ENCODE data around the gene TMEM119.
"Not testable (repeated sequence)": the region's sequence is repeated elsewhere in the genome, so short reads cannot be mapped to it uniquely, and the experiment has no call there.

The TMEM119 gene

DNA sequence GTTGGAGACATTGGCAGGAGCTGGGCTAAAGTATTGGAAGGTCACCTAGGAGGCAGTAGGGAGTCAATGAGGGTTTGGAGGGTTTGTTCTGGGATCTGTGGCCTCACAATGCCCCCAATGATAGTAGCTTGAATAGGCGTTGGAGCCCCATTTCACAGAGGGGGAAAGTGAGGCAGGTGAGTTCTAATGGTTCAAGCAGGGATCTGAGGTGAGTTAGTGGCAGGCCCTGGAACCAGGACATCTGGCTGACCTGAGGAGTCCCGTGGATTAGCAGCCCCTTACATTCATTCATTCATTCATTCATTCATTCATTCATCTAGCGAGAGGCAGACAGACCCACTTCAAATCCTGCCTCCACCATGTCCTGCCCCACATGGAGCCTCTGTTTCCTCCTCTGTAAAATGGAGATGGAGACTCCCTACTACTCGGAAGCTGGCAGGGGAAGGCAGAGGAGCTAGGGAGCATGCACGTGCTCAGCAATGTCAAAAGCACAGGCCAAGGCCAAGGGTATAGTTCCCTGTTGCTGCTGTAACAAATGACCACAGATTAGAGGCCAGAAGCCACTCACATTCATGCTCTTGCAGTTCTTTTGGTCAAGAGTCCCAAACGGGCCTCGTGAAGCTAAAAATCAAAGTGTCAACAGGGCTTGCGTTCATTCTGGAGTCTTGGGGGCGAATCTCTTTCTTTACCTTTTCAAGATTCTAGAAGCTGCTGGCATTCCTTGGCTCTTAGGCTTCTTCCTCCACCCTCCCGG, 2.2 kb upstream of the TMEM119 start:
- no peak for DNase-seq (ENCODE audit: low read depth)

DNA sequence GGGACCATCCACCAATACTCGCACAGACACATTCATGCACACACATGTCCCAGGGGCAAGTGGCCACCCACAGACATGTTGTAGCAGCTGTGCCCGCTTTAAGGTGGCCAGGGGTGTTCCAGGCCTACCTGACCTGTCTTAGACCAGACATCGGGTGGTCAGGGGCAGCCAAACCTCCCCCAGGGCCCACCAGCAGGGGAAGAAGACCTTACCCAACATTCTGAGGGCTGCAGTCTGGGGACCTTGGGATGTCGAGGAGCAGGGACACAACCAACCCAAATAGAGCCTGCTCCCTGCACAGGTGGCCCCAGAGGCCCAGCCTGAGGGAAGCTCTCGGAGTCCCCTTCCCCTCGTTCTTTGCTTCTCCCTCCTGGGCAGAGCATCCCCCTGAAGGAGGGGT, 1.7 kb upstream of the TMEM119 start:
- DNase-seq (ENCODE audit: low read depth): no peak

DNA sequence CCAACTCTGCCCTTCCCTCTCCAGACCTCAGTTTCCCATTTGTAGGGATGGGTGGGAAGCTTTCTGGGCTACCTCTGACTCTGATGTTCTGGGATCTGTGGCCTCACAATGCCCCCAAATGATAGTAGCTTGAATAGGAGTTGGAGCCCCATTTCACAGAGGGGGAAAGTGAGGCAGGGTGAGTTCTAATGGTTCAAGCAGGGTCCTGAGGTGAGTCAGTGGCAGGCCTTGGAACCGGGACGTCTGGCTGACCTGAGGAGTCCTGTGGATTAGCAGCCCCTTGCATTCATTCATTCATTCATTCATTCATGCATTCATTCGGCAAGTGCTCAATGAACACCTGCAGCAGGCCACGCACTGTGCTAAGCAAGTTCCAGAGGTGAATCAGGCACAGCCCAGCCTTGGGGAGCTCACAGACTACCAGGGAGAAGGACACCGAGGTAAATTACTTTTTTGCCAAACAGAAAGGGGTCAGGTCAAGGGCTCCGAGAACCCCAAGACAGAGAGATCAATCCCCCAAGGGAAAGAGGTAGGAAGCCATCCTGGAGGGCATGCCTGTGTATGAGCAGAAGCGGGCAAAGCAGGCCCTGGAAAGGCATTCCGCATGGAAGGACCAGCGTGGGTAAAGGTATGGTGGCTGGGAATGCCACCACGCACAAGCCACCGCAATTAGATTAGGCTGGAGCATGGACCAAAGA, 818 bp upstream of the TMEM119 start:
- no peak for DNase-seq (ENCODE audit: low read depth)

DNA sequence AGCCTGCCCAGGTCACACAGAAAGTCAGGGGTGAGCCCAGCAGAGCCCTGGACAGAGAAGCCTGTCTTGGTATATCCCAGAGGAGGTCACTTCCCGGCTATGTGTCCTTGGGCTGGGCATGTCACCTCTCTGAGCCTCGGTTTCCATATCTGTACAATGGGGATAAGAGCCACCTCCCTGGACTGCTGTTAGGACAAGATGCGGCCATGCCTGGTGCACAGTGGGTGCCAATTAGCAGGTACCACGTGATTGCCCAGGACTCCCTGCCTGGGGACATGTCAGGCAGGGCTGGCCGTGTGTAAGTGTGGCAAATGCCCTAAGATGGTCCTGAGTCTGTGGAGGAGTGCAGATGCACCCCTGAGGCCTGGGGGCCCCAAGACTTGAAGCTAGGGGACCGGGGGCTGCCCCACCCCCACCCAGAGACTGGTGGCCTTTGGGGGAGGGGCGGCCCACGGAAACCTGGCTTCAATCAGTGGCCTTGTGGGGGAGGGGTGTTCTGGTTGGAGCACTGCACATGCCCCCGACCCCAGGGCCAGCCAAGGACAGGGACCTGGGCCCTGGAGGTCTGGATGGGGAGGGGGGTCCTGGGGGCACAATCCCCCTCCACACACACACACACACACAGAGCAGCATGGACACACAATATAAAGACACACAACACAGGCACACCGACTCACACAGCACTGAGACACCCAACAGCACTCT, 878 bp downstream of the TMEM119 start:
- no peak for DNase-seq (ENCODE audit: low read depth)

- DNase-seq (ENCODE audit: low read depth): no peak
These were observed 1.9 kb downstream of the TMEM119 start for GRCh38 chr12:108595711-108596647.

- DNase-seq (ENCODE audit: low read depth): no peak
These were observed 2.7 kb downstream of the TMEM119 start for GRCh38 chr12:108594960-108595710.

DNA sequence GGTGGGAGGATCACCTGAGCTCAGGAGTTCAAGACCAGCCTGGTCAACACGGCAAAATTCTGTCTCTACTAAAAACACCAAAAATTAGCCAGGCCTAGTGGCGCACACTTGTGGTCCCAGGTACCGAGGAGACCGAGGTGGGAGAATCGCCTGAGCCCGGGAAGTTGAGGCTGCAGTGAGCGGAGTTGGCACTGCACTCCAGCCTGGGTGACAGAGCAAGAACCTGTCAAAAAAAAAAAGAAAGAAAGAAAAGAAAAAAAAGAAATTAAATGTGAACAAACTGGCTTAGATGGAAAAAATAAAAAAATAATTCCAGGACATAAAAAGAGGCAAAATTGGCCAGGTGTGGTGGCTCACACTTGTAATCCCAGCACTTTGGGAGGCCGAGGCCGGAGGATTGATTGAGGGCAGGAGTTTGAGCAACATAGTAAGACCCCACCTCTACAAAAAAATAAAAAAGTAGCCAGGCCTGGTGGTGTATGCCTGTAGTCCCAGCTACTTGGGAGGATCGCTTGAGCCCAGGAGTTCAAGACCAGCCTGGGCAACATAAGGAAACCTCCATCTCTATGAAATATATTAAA, 3.5 kb downstream of the TMEM119 start:
- DNase-seq (ENCODE audit: low read depth): no peak

- DNase-seq (ENCODE audit: low read depth): no peak
These were observed 5.6 kb downstream of the TMEM119 start for GRCh38 chr12:108592033-108592909.

DNA sequence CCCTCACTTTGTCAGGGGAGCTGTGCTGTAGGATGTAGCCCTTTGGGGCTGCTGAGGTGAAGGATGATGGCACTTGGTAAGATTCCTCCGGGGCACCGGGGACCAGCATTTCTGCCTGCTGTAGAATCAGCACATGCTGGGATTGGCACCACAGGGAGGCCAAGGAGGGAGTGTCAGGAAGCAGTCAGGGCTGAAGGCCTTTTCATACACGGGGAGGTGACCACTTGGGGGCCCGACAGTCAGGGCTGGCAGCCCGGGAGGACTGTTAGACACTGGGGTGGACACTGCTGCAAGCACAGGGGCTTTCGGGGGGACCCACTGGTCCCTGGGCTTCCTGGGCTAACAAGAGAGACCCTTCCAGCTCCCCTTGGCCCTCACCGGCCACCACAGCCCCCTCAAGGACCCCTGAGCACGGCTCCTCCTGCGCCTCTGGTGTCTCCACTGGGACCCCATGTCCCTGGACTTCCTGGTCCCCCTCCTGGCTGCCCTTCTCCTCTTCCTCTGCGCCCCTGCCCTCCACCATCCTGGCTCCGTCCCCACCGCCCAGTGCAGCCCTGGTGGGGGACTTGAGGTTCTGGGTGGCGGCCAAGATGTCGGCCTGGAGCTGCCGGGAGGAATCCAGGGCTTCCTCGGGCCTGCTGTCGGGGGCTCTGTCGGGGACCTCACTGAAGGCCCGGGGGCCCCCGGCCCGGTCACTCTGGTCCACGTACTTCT, 6.5 kb downstream of the TMEM119 start:
- no peak for DNase-seq (ENCODE audit: low read depth)

DNA sequence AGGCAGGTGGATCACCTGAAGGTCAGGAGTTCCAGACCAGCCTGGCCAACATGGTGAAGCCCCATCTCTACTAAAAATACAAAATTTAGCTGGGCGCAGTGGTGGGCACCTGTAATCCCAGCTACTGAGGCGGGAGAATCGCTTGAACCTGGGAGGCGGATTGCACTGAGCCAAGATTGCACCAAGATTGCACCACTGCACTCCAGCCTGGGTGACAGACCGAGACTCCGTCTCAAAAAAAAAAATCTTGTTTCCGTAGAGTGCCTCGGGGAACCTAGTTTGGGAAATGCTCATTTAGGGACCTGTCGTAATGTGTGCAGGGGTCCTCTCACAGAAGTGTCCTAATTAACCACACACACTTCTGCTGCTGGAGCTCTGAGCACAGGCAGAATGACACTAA, 7.4 kb downstream of the TMEM119 start:
- not testable (repeated sequence) for DNase-seq (ENCODE audit: low read depth)

DNA sequence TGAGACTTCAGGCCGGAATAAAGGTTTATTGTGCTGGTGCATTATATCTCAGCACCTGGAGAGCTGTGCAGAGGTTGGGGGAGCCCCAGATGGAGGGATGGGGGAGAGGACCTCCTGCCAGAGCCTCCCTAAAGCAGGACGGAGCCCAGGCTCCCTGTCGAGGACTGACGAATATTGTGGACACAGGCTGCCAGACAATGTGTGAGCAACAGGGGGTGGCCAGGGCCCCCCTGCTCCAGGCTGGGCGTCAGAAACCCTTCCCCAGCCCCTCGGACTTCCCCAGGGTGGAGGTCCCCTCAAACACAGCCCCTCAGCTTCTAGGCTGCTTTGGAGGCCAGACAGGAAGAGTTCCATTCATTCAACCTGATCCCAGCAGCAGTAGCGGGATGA, 8.0 kb downstream of the TMEM119 start:
- DNase-seq (ENCODE audit: low read depth): no peak

DNA sequence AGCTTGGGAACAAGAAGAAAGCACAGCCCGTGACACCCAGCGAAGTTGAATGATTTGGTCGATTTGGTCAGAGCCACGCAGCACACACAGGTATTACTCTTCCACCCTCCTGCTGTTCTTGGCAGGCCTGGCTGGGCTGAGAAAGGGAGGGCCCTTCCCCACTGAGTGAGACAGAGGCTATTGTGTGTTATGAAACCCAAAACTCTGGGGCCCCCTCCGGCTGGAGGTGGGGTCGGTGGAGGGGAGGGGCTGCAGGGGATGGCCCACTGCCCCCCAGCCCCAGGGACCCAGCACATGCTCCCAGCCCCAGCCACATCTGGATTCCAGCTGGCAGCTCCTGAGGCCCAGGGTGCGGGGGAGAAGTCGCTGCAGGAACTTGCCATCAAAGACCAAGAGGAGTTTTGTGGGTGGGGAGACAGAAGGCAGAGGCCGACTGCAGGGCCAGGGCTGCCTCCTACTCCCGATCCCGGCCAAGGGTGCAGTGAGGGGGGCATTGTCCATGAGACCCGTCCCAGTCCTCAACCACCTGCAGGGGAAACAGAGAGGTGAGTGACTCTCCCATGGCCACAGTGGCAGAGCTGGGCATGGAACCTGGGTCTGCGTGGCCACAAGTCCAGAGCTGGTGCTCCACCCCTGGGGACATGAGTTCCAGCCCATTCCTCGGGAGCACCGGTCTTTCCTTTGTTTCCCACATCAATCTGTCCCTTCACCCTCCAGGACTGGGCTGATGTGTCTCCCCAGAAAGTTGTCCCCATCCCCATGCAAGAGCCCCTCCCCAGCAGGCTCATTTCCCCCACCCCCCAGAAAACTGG, 8.7 kb downstream of the TMEM119 start:
- DNase-seq (ENCODE audit: low read depth): no peak

DNA sequence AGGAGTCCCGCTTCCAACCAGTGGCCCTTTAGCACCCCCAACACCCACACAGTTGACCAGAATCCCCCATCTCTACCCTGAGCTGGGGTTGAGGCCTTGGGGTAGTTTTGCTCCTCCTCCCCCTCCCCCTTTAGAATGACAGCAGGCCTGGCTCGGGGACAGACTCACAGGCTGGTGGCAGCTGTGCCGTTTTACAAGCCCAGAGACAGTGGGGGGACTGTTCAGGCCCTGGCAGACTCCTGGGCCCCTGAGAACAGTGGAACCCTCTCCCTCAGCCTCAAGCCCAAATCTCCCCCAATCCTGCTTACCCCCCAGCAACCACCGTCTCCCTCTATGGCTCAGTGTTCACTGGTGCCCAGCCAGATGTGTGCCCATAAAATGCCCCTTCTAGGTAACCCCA, 10.1 kb downstream of the TMEM119 start:
- DNase-seq (ENCODE audit: low read depth): no peak

DNA sequence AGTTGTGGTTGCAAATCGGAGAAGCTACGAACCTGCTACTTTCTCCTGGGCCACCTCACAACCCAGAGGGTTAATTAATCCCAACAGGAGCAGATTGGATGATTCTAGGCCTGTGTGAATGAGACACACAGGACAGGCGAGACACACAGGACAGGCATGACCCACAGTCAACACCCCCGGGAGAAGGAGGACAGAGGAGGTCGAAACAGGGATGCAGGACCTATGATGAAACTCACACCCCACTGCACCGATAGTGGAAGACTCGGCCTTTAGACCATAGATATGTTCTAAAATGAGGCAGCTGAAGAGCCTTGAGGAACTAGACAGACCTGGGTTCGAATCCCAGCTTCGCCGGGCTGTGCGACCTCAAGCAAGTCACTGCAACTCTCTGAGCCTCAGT, 11.6 kb downstream of the TMEM119 start:
- DNase-seq (ENCODE audit: low read depth): no peak

DNA sequence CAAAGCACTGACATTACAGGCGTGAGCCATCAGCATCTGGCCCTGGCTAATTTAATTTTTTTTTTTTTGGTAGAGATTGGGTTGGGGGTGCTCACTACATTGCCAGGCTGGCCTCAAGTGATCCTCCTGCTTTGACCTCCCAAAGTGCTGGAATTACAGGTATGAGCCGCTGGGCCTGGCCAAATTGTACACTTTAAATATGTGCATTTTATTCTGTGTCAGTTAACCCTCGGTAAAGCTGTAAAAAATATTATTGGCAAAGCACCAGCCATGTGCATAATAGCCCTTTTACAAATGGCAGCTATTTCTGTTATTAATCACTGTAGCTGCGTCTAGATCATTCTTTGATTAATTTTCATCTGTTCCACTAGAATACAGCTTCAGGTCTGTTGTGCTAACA, 12.0 kb downstream of the TMEM119 start:
- no peak for DNase-seq (ENCODE audit: low read depth)

DNA sequence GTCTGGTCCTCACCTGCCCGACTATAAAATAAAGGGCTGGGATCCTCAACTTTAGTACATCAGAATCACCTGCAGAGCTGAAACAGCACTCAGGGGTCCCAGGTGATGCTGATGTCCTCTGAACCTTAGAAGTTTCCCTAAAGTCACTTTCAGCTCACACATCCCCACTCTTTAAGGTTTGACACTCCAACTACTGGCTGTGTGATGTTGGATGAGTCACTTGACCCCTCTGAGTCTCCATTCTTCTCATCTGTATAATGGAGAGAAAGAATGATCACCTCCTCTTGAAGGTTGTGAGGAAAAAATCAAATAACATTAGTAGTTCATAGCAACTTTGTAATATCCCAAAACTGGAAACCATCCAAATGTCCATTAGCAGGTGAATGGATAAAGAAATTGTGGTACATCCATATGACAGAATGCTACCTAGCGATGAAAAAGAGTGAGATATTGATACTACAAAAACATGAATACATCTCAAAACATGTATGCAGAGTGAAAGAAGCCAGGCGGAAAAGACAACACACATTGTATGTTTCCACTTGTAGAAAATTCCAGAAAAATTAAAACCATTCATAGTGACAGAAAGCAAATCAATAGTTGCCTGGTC, 13.3 kb downstream of the TMEM119 start:
- no peak for DNase-seq (ENCODE audit: low read depth)

GRCh38 chr12:108583991-108584390, 13.9 kb downstream of the TMEM119 start:
- DNase-seq (ENCODE audit: low read depth): no peak
